ENCODE measurements around the gene CCDC12. TPM values are rescaled to one million over a fixed set of nuclear protein-coding genes. Genes with fewer than 3 reads are reported as not detected.

Gene CCDC12
- total and polyA plus RNA-seq, 3 donors from 2014 or later, result 43.3 to 66.6 (median 59.6) TPM

DNA sequence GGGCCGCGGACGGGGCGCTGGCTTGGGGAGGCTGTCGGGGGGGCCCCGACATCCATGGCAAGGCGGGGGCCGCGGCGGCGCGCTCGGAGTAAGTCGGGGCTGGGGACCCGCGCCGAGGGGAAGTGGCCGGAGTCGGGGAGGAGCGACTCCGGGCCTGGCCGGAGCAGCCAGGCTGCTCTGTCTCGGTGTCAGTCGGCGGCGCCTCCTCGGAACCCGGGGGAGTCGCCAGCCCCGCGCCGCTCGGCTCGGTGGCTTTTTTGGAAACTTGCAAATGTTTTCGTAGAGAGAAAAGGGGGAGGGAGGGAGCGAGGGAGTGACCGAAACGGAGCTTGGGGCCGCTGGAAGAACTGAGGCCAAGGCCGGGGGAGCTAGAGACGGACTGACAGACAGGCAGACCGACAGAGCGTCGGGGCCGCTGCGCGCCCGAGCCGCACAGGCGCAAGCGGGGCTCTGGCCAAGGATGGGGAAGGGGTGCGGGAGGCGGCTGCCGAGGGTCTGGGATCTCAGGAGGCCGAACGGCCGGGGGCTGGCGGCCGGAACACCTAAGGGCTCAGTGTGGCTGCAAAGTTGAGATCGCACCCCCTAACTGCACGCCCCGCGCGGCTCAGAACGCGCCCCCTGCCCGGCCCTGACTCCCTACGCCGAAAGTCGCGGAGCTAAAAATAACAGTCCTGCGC, 94.0 kb downstream of the CCDC12 start:
- 0 to 1% methylated on average over 24 to 58 of the region's 72 CpGs for WGBS, 2 donors
- DNase-seq, result no peak

DNA sequence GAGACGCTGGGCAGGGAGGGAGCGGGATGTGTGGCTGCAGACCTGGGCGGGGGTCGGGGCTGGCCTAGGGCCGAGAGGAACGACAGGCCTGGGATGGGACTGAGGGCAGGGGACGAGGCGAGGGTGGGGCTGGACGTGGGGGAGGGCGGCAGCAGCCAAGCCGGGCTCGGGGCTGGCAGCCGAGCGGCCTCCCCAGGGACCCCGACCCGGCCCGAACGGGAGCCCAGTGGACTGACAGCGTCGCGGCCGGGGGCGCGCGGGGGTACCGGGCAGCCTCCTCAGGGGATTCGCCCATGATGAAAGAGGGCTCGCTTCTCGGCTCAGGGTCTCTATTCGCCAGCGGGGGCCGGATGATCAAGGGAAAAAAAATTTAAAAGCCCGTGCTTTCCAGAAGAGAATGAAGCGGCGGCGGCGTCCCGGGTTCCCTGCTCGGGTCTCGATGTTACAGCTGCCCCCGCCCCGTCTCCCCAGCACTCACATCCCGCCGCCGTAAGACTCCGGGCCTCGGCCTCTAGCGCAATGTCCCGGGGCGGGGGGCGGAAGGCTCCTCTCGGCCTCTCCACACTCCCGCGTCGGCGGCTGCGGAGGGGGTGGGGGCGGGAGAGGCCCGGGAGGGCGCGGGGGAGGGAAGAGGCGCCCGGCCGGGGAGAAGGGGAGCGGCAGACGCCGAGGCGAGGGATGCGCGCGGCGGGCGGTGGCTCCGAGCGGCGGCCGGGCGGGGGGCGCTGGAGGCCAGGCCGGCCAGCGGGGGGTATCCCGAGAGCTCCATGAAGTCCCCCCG, 94.8 kb downstream of the CCDC12 start:
- Histone ChIP-seq H3K27ac (peak overlapping the region; percentile 39 to 68), H3K4me1 (peaks cover 8% of the 10 kb centered on the region), H3K9me3 (no peaks in the 10 kb centered on the region), H3K27me3 (no peaks in the 10 kb centered on the region), H3K4me3 (peak overlapping the region; percentile 65 to 66), H3K36me3 (ENCODE audit: low read depth, missing control alignments) (no peaks in the 10 kb centered on the region)
- TF ChIP-seq POLR2A (IDR thresholded peaks at IDR 0.05), result no peak
- TF ChIP-seq, protein P1, sequence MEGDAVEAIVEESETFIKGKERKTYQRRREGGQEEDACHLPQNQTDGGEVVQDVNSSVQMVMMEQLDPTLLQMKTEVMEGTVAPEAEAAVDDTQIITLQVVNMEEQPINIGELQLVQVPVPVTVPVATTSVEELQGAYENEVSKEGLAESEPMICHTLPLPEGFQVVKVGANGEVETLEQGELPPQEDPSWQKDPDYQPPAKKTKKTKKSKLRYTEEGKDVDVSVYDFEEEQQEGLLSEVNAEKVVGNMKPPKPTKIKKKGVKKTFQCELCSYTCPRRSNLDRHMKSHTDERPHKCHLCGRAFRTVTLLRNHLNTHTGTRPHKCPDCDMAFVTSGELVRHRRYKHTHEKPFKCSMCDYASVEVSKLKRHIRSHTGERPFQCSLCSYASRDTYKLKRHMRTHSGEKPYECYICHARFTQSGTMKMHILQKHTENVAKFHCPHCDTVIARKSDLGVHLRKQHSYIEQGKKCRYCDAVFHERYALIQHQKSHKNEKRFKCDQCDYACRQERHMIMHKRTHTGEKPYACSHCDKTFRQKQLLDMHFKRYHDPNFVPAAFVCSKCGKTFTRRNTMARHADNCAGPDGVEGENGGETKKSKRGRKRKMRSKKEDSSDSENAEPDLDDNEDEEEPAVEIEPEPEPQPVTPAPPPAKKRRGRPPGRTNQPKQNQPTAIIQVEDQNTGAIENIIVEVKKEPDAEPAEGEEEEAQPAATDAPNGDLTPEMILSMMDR (IDR thresholded peaks at IDR 0.05), result no peak
- intact Hi-C loops (cut with DNase I; ENCODE audit: low total_unique reads), result no loop called here
- 2 to 4% methylated on average over 15 to 62 of the region's 83 CpGs for WGBS, 2 donors
- no peak for DNase-seq

More for the DNA sequence above, 94.0 kb downstream of the CCDC12 start:
- Histone ChIP-seq H3K27me3 (no peaks in the 10 kb centered on the region), H3K4me1 (peaks cover 8% of the 10 kb centered on the region), H3K27ac (peak overlapping the region in 1 of 2 donors; percentile 68), H3K4me3 (peak overlapping the region; percentile 65 to 66), H3K36me3 (ENCODE audit: low read depth, missing control alignments) (no peaks in the 10 kb centered on the region), H3K9me3 (no peaks in the 10 kb centered on the region)
- intact Hi-C loops (cut with DNase I; ENCODE audit: low total_unique reads), result no loop called here
- TF ChIP-seq POLR2A (IDR thresholded peaks at IDR 0.05), result no peak
- TF ChIP-seq, protein P1 (IDR thresholded peaks at IDR 0.05), result no peak

DNA sequence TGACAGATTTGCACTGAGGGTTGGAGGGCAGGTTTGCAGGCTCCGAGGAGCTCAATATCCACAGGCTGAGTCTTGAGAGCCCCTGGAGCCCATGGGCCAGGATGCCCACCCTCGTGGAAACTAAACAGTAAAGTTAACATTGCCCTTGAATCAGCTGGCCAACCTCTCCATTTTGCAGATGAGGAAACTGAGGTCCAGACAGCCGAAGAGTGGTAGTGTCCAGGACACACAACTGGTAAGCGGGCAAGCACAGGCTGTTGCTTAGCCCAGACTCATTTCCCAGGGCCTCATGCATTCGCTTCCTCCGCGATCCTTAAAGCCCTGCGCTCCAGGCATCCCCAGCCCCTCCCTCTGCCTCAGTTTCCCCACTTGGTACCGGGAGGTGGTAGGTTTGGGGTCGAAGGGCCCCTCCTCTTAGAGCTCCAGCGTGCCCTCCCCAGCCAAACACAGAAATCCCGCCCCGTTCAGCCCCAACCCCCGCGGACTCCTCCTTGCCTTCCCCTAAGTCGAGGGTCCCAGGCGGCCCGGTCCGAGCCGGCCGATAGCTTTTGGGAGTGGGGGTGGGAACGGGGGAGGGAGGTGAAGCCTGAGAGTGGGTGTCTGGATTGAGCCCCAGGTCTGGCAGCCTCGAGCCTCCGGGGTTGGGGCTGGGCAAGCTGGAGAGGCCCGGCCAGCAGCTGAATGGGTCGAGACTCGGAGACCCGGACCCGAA, 95.5 kb downstream of the CCDC12 start:
- Histone ChIP-seq H3K36me3 (ENCODE audit: low read depth, missing control alignments) (no peaks in the 10 kb centered on the region), H3K4me1 (peaks cover 11% of the 10 kb centered on the region)
- WGBS, 2 donors, result 36 to 37% methylated on average over 21 to 29 of the region's 29 CpGs

DNA sequence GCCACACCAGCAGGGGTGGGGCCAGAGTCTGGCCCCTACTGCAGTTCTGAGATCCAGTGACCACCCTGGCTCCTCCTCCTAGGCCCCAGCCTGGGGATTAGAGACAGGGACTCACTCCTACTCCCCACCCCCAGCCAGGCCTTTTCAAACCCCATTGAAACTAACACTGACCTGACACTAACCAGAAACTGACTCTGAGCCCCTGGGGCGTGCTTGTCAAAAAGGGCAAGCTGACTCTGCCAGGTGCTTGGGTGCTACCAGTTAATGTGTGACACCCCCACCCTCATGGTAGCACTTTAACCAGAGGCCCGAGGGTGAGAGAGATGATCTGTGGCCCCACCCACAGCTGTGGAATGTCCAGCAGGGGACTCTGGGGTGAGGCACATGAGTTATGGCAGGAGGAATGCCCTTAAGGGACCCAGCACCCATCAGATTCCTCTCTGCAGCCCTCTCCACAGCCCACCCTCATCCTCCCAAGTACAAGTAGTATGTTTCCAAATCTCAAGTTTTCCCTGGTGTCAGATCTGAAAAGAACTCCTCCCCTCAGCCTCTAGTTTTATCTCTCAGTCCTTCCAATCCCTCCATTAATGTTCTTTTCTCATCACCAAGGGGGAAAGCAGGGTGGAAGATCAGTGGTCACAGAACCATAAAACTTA, 97.6 kb downstream of the CCDC12 start:
- no peak overlapping the region for H3K4me3 ChIP-seq
- TF ChIP-seq, protein P1 (IDR thresholded peaks at IDR 0.05), result no peak
- H3K27ac ChIP-seq, result no peak overlapping the region
- H3K4me1 ChIP-seq, result peaks cover 25% of the 10 kb centered on the region
- intact Hi-C loops (cut with DNase I; ENCODE audit: low total_unique reads), result no loop called here
- no peaks in the 10 kb centered on the region for H3K9me3 ChIP-seq
- no peaks in the 10 kb centered on the region for H3K27me3 ChIP-seq
- 82% methylated on average over 2 of the region's 2 CpGs; no CpG with 5 or more reads in 1 of the 2 donors for WGBS, 2 donors
- H3K36me3 ChIP-seq (ENCODE audit: low read depth, missing control alignments), result no peaks in the 10 kb centered on the region
- DNase-seq, result no peak

More for the DNA sequence above, 95.5 kb downstream of the CCDC12 start:
- no peak for TF ChIP-seq POLR2A (IDR thresholded peaks at IDR 0.05)
- TF ChIP-seq, protein P1 (IDR thresholded peaks at IDR 0.05), result no peak
- Histone ChIP-seq H3K9me3 (no peaks in the 10 kb centered on the region), H3K4me3 (peak overlapping the region; percentile 65 to 66), H3K27ac (no peak overlapping the region), H3K27me3 (no peaks in the 10 kb centered on the region)
- intact Hi-C loops (cut with DNase I; ENCODE audit: low total_unique reads), result no loop called here
- no peak for DNase-seq
